ENCODE measurements around the gene HTRA1. TPM values are rescaled to one million over a fixed set of nuclear protein-coding genes. Genes with fewer than 3 reads are reported as not detected.
A peak's percentile ranks its signal among the peaks of the same experiment; 100 is the strongest.

HTRA1 gene
- total RNA-seq, 1 experiment from 2014 or later: 0.70 TPM

- Histone ChIP-seq H3K9me3 (no peaks in the 10 kb centered on the region), H3K36me3 (ENCODE audit: control insufficient read depth, insufficient read depth, low read length) (no peaks in the 10 kb centered on the region), H3K27me3 (replicated peaks; ENCODE audit: control insufficient read depth, insufficient read depth, low read length) (peaks cover 19% of the 10 kb centered on the region), H3K4me1 (peaks cover 5% of the 10 kb centered on the region), H3K4me3 (ENCODE audit: low read depth, low read length) (peak overlapping the region; percentile 39)
- peak overlapping the region; percentile 63 for H3K4me3 Mint-ChIP-seq (ENCODE audit: unreplicated experiment)
- no TSS peak for BruUV-seq (replicated peaks)
- peaks cover 44% of the 10 kb centered on the region for H3K27me3 Mint-ChIP-seq (ENCODE audit: insufficient read depth, unreplicated experiment)
- no peaks in the 10 kb centered on the region for H3K4me1 Mint-ChIP-seq (ENCODE audit: low read depth, unreplicated experiment)
- no peaks in the 10 kb centered on the region for H3K36me3 Mint-ChIP-seq (ENCODE audit: insufficient read depth, unreplicated experiment)
- peak in 1 of 2 experiments; percentile 12 for DNase-seq
- ChIA-PET CTCF (no interaction called here), POLR2A (no interaction called here)
- intact Hi-C loops (cut with micrococcal nuclease; ENCODE audit: unreplicated experiment): loop anchor here (10.0 kb wide), 1 partner anchor 103 kb away; the partner anchor contains the start of gene DMBT1
- TF ChIP-seq, protein P1, sequence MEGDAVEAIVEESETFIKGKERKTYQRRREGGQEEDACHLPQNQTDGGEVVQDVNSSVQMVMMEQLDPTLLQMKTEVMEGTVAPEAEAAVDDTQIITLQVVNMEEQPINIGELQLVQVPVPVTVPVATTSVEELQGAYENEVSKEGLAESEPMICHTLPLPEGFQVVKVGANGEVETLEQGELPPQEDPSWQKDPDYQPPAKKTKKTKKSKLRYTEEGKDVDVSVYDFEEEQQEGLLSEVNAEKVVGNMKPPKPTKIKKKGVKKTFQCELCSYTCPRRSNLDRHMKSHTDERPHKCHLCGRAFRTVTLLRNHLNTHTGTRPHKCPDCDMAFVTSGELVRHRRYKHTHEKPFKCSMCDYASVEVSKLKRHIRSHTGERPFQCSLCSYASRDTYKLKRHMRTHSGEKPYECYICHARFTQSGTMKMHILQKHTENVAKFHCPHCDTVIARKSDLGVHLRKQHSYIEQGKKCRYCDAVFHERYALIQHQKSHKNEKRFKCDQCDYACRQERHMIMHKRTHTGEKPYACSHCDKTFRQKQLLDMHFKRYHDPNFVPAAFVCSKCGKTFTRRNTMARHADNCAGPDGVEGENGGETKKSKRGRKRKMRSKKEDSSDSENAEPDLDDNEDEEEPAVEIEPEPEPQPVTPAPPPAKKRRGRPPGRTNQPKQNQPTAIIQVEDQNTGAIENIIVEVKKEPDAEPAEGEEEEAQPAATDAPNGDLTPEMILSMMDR (IDR thresholded peaks at IDR 0.05; ENCODE audit: insufficient read depth in 1 of 2, low read depth in 1 of 2, low read length in 1 of 2, severe bottlenecking in 1 of 2, unreplicated experiment in 1 of 2): no peak
- H3K9me3 Mint-ChIP-seq (ENCODE audit: unreplicated experiment): no peaks in the 10 kb centered on the region
- H3K27ac Mint-ChIP-seq (ENCODE audit: unreplicated experiment): no peak overlapping the region
These were observed 578 bp downstream of the HTRA1 start for GRCh38 chr10:122461729-122462532.

DNA sequence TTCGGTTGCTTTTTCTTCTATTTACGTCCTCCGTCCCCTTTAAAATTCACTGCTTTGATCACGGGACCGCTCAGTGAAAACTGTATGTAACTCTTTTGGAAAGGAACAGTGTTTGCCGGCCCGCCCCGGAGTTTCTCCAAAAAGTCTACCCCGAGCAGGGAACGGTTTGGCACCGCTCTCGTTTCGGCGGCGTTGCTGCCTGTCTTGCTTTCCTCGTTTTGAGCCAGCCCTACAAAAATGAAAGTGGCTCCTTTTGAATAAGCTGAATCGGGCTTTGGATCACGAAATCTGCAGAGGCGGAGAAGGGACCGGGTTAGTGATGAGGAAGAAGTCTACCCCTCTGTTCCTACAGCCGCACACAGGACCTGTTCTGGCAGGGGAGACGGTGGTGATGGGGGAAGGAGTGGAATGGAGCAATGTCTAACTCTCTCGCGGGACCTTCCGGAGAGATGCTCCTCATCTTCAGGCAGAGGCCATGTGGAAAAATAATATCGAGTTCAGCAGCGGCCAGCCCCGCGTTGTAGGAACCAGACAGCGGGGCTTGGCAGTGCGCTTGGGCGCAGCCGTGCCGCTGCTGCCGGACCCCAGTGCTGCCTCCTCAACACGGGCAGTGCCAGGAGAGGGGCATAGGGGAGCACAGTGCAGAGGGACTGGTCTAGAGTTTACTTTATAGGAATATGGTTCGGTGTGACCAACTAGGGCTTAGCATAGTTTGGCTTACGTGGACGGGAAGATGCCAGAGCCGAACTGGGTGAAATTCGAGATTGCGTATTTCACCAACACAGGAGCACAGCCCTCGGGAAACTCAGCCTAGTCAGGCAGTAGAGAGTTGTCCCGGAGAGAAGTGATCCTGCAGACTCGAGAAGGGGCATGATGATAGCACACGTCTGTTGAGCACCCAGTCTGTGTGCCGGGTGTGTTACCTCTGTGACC lies 1.4 kb downstream of the HTRA1 start:
- Histone ChIP-seq H3K4me3 (ENCODE audit: low read depth, low read length) (no peak overlapping the region; the same call in 1 of the 2 replicates), H3K4me1 (peaks cover 5% of the 10 kb centered on the region), H3K36me3 (ENCODE audit: control insufficient read depth, insufficient read depth, low read length) (no peaks in the 10 kb centered on the region), H3K27me3 (replicated peaks; ENCODE audit: control insufficient read depth, insufficient read depth, low read length) (peaks cover 19% of the 10 kb centered on the region), H3K9me3 (no peaks in the 10 kb centered on the region)
- TF ChIP-seq, protein P1 (IDR thresholded peaks at IDR 0.05; ENCODE audit: insufficient read depth in 1 of 2, low read depth in 1 of 2, low read length in 1 of 2, severe bottlenecking in 1 of 2, unreplicated experiment in 1 of 2): no peak
- Mint-ChIP-seq H3K36me3 (ENCODE audit: insufficient read depth, unreplicated experiment) (no peaks in the 10 kb centered on the region), H3K9me3 (ENCODE audit: unreplicated experiment) (no peaks in the 10 kb centered on the region), H3K4me1 (ENCODE audit: low read depth, unreplicated experiment) (no peaks in the 10 kb centered on the region), H3K4me3 (ENCODE audit: unreplicated experiment) (peak overlapping the region; percentile 63), H3K27me3 (ENCODE audit: insufficient read depth, unreplicated experiment) (peaks cover 47% of the 10 kb centered on the region), H3K27ac (ENCODE audit: unreplicated experiment) (no peak overlapping the region)
- DNase-seq: no peak
- ChIA-PET POLR2A (no interaction called here), CTCF (no interaction called here)
- intact Hi-C loops (cut with micrococcal nuclease; ENCODE audit: unreplicated experiment): loop anchor here (10.0 kb wide), 1 partner anchor 102 kb away; the partner anchor contains the start of gene DMBT1
- no TSS peak for BruUV-seq (replicated peaks)
